MM.1S (cell line): ENCODE data around the gene POC1A.

ENCODE experiments used
- EZH2 ChIP-seq: fragments of 300-600 bp; sonication (generic); optimal IDR thresholded peaks from 2 replicates; pipeline ENCODE3; 2017; ENCODE audit warnings: low read depth, mild to moderate bottlenecking, antibody characterized with exemption, low read length, mixed read lengths
- EZH2phosphoT487 ChIP-seq: fragments of 300-600 bp; sonication (generic); IDR thresholded peaks from 2 replicates; pipeline ENCODE4 v1.6.1; 2018; ENCODE audit warnings: antibody characterized with exemption, low read length
- TF ChIP-seq, protein P1 (sequence below): fragments of 300-600 bp; sonication (generic); IDR thresholded peaks from 2 replicates; pipeline ENCODE4 v1.5.1; 2016; ENCODE audit warnings: antibody characterized with exemption, low read length, mixed read lengths

DNA sequence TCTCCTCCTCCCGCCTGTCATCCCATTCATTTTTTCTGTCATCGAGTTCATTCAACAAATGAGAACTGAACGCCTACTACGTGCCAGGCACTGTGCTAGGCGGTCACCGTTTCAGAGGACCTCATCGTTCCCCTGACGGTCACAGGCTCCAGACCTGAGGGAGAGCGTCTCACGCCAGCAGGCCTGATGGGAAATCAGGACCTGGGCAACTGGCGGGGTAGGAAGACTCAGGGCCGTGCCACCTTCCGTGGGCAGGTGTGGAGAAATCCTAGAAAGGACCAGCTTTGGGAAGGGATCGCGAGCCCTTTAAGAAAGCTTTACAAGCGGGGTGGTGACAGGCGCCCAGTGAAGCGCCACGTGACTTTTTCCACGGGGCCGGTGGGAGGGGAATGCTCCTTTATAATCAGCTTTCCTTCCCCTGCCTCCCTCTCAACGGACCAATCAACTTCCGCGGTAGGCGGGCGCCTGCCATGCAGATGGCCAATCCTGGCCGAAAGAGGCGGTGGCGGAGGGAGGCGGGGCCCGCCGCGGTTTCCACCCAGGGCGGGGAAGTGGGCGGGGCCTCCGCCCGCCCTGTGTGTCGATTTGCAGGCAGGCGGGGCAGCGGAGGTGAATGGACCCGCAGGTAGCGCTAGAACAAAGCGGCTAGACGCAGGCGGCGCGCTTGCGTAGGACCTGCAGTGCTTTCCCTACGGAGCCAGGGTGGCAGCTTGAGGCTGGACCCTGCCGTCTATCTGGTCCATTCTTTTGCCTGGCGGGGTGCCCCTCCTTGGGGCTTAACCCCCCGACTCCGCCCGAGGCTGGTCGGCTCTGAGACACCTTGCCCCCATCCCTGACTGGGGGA lies 97.0 kb downstream of the POC1A start:
- TF ChIP-seq EZH2 (no peak), EZH2phosphoT487 (no peak)
- TF ChIP-seq, protein P1, sequence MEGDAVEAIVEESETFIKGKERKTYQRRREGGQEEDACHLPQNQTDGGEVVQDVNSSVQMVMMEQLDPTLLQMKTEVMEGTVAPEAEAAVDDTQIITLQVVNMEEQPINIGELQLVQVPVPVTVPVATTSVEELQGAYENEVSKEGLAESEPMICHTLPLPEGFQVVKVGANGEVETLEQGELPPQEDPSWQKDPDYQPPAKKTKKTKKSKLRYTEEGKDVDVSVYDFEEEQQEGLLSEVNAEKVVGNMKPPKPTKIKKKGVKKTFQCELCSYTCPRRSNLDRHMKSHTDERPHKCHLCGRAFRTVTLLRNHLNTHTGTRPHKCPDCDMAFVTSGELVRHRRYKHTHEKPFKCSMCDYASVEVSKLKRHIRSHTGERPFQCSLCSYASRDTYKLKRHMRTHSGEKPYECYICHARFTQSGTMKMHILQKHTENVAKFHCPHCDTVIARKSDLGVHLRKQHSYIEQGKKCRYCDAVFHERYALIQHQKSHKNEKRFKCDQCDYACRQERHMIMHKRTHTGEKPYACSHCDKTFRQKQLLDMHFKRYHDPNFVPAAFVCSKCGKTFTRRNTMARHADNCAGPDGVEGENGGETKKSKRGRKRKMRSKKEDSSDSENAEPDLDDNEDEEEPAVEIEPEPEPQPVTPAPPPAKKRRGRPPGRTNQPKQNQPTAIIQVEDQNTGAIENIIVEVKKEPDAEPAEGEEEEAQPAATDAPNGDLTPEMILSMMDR, result no peak
